Spleen (tissue), 11 donors: ENCODE data around the gene ACTRT1. TPM values are rescaled to one million over a fixed set of nuclear protein-coding genes. Genes with fewer than 3 reads are reported as not detected.

Source experiments
- DNase-seq: peaks from one replicate; pipeline ENCODE4 v3.0.0-alpha.2; 2020
- H3K27ac ChIP-seq, 8 donors: fragments of 200-600 bp; sonication (generic) in 7 of 8; 1 replicate in 4 of 8; 2 replicates in 4 of 8; pipeline versions ENCODE4 v1.5.0 to v1.8.0; 2016 to 2021; ENCODE audit warnings: inconsistent platforms in 4 of 8, mild to moderate bottlenecking in 4 of 8, moderate library complexity in 1 of 8
- H3K27me3 ChIP-seq, 7 donors: fragments of 200-600 bp; sonication (generic) in 6 of 7; replicated peaks in 1 of 7; 1 replicate in 4 of 7; 2 replicates in 3 of 7; pipeline versions ENCODE4 v1.5.0 to v1.8.0; 2016 to 2021; ENCODE audit warnings: inconsistent platforms in 3 of 7, mild to moderate bottlenecking in 1 of 7
- H3K36me3 ChIP-seq, 6 donors: fragments of 200-600 bp; sonication (generic) in 5 of 6; 1 replicate in 4 of 6; 2 replicates in 2 of 6; pipeline versions ENCODE4 v1.5.0 to v1.8.0; 2016 to 2021; ENCODE audit warnings: inconsistent platforms in 2 of 6
- H3K4me1 ChIP-seq, 6 donors: fragments of 200-600 bp; sonication (generic) in 5 of 6; 1 replicate in 3 of 6; 2 replicates in 3 of 6; pipeline versions ENCODE4 v1.5.0 to v1.8.0; 2016 to 2021; ENCODE audit warnings: inconsistent platforms in 3 of 6
- H3K4me3 ChIP-seq, 8 donors: fragments of 200-600 bp; sonication (generic) in 7 of 8; 1 replicate in 4 of 8; 2 replicates in 4 of 8; pipeline versions ENCODE4 v1.5.0 to v1.8.0; 2016 to 2021; ENCODE audit warnings: inconsistent platforms in 4 of 8, mild to moderate bottlenecking in 4 of 8, moderate library complexity in 2 of 8
- H3K9me3 ChIP-seq, 8 donors: fragments of 200-600 bp; sonication (generic) in 7 of 8; 1 replicate in 4 of 8; 2 replicates in 4 of 8; pipeline versions ENCODE4 v1.5.0 to v1.8.0; 2016 to 2021; ENCODE audit warnings: inconsistent platforms in 4 of 8
- CTCF ChIP-seq, 11 experiments: fragments of 200-600 bp in 7 of 11; fragments of 450-650 bp in 4 of 11; sonication (generic) in 4 of 11; IDR thresholded peaks in 8 of 11; conservative IDR thresholded peaks in 3 of 11; 1 replicate in 7 of 11; 2 replicates in 4 of 11; pipeline versions ENCODE4 v1.4.0 to v1.8.0; 2016 to 2021; ENCODE audit warnings: antibody characterized with exemption in 11 of 11, inconsistent platforms in 4 of 11, mild to moderate bottlenecking in 1 of 11
- POLR2A ChIP-seq, 3 donors: fragments of 450-650 bp; IDR thresholded peaks; one replicate each; pipeline ENCODE4 v1.5.1; 2017; ENCODE audit warnings: antibody characterized with exemption in 3 of 3, mild to moderate bottlenecking in 1 of 3
- POLR2AphosphoS5 ChIP-seq, 3 donors: sonication (generic); formaldehyde crosslinking; IDR thresholded peaks; one replicate each; pipeline ENCODE4 v1.5.1; 2017; ENCODE audit warnings: antibody characterized with exemption in 3 of 3
- WGBS, 5 donors: extraction: QIAGEN DNeasy Blood & Tissue Kit in 3 of 5; methylation state at CpG; one replicate each; pipeline versions ENCODE4 v1.1.5 to v1.1.7; 2013 to 2018; 5-methylcytosine and 5-hydroxymethylcytosine counted together
- intact Hi-C: fragments of 100-400 bp; cut with DNase I; formaldehyde crosslinking; loops from one replicate; pipeline ENCODE4 v1.15.0; 2023; ENCODE audit warnings: low total_unique reads
- polyA plus RNA-seq, 3 donors: library from polyadenylated mRNA; stranded (reverse); fragments of 200-250 nt; gene quantifications; one replicate each; pipeline ENCODE4 v1.2.1, GENCODE V29; 2013
- total RNA-seq, 7 donors: library from RNA; depleted of rRNA in 3 of 7; stranded (reverse); fragments of >200 nt in 3 of 7; fragmentation: NEBNext Ultra II Directional in 4 of 7; extraction: Animal tissue kit (Norgen Biotek cat#: 25700) in 4 of 7; gene quantifications; one replicate each; pipeline versions ENCODE4 v1.1.0 to v1.2.1, GENCODE V29; 2016 to 2021
- donor health status: healthy with polysubstance abuse.
- donor health status: DM: no; HTN: no; CAD: no; lungs with moderate emphysema.
- donor health status: DM: no; HTN: no; CAD: no.
- donor health status: Bipolar disorder and iron deficiency.
- donor health status: healthy.
- donor health status: DM: no; HTN: no; CAD: no.
- donor health status: DM: yes; HTN: yes; CAD: no.

Gene ACTRT1
- total and polyA plus RNA-seq, 10 donors, result not detected

- no peaks in the 10 kb centered on the region for H3K36me3 ChIP-seq
- TF ChIP-seq POLR2AphosphoS5 (IDR thresholded peaks at IDR 0.05), result no peak
- TF ChIP-seq POLR2A (IDR thresholded peaks at IDR 0.05), result no peak
- TF ChIP-seq CTCF (IDR thresholded peaks at IDR 0.05 in 8 of 11, conservative IDR thresholded peaks at IDR 0.05 in 3 of 11), result no peak
- 50 to 88% (median 67%) methylated on average over 1 of the region's 1 CpG for WGBS, 5 donors
- H3K27ac ChIP-seq, result no peak overlapping the region
- DNase-seq, result no peak
- H3K27me3 ChIP-seq, result no peaks in the 10 kb centered on the region
- intact Hi-C loops, result no loop called here
- H3K9me3 ChIP-seq, result peaks cover 0 to 13% (median 8%) of the 10 kb centered on the region in 8 donors
- H3K4me3 ChIP-seq, result no peak overlapping the region
- H3K4me1 ChIP-seq, result no peaks in the 10 kb centered on the region
Measured at GRCh38 chrX:128012015-128012414, 40.2 kb downstream of the ACTRT1 start.

GRCh38 chrX:128007882-128008281, 44.3 kb downstream of the ACTRT1 start:
- DNase-seq, result no peak
- TF ChIP-seq CTCF (IDR thresholded peaks at IDR 0.05 in 8 of 11, conservative IDR thresholded peaks at IDR 0.05 in 3 of 11) (no peak), POLR2A (IDR thresholded peaks at IDR 0.05) (no peak), POLR2AphosphoS5 (IDR thresholded peaks at IDR 0.05) (no peak)
- H3K27ac ChIP-seq, result no peak overlapping the region
- no peaks in the 10 kb centered on the region for H3K9me3 ChIP-seq
- H3K36me3 ChIP-seq, result no peaks in the 10 kb centered on the region
- H3K4me1 ChIP-seq, result no peaks in the 10 kb centered on the region
- no peaks in the 10 kb centered on the region for H3K27me3 ChIP-seq
- no peak overlapping the region for H3K4me3 ChIP-seq
- intact Hi-C loops, result no loop called here
